T-helper 22 cell (primary cell): ENCODE measurements around the gene MTREX.

Experiments
- DNase-seq: peaks from one replicate; pipeline ENCODE4 v3.0.0-alpha.2; 2020; ENCODE audit warnings: low read depth

Gene MTREX

GRCh38 chr5:55429613-55430253 is 121.9 kb downstream of the MTREX start:
- DNase-seq = no peak

GRCh38 chr5:55432549-55432948 is 124.8 kb downstream of the MTREX start:
- DNase-seq = no peak

GRCh38 chr5:55437452-55437851 is 129.7 kb downstream of the MTREX start:
- DNase-seq = no peak

GRCh38 chr5:55437859-55438206 is 130.0 kb downstream of the MTREX start:
- DNase-seq = no peak

- DNase-seq = no peak
Measured at GRCh38 chr5:55438998-55439397, 131.2 kb downstream of the MTREX start.

GRCh38 chr5:55440188-55440646 is 132.4 kb downstream of the MTREX start:
- no peak for DNase-seq

- DNase-seq = no peak
Measured at GRCh38 chr5:55441107-55441771, 133.4 kb downstream of the MTREX start.

GRCh38 chr5:55441954-55442353 is 134.2 kb downstream of the MTREX start:
- DNase-seq = no peak

GRCh38 chr5:55445791-55446190 is 138.0 kb downstream of the MTREX start:
- no peak for DNase-seq

GRCh38 chr5:55446640-55447351 is 139.0 kb downstream of the MTREX start:
- DNase-seq = no peak

- no peak for DNase-seq
Measured at GRCh38 chr5:55450050-55450765, 142.4 kb downstream of the MTREX start.

- no peak for DNase-seq
Measured at GRCh38 chr5:55451976-55452375, 144.2 kb downstream of the MTREX start.

GRCh38 chr5:55453211-55453610 is 145.4 kb downstream of the MTREX start:
- no peak for DNase-seq

GRCh38 chr5:55454282-55454681 is 146.5 kb downstream of the MTREX start:
- DNase-seq = no peak

- DNase-seq = no peak
Measured at GRCh38 chr5:55456216-55456895, 148.6 kb downstream of the MTREX start.

GRCh38 chr5:55459572-55459971 is 151.8 kb downstream of the MTREX start:
- DNase-seq = no peak

- DNase-seq = no peak
Measured at GRCh38 chr5:55463613-55464012, 155.8 kb downstream of the MTREX start.

GRCh38 chr5:55467862-55468551 is 160.2 kb downstream of the MTREX start:
- DNase-seq = no peak

- DNase-seq = no peak
Measured at GRCh38 chr5:55469839-55470238, 162.1 kb downstream of the MTREX start.

- DNase-seq = no peak
Measured at GRCh38 chr5:55470282-55470681, 162.5 kb downstream of the MTREX start.

- DNase-seq = no peak
Measured at GRCh38 chr5:55471468-55471867, 163.7 kb downstream of the MTREX start.
